ENCODE measurements around the gene TXNRD3. TPM values are rescaled to one million over a fixed set of nuclear protein-coding genes. Genes with fewer than 3 reads are reported as not detected.

Gene TXNRD3
- total RNA-seq, 1 donor from 2014 or later = 0.51 TPM

DNA sequence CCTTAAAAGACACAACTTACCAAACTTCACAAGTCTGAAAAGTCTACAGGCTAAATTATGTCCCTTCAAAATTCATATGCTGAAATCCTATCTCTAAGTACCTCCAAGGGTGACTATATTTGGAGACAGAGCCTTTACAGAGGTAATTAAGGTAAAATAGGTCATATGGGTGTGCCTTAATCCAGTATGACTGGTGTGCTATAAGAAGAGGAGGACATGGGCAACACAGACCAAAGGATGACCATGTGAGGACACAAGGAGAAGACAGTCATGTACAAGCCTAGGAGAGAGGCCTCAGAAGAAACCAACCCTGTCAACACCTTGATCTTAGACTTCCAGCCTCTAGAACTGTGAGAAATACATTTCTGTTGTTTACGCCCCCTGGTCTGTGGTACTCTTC, 32.2 kb downstream of the TXNRD3 start:
- peaks cover 3% of the 10 kb centered on the region for H3K27me3 Mint-ChIP-seq
- H3K36me3 Mint-ChIP-seq (ENCODE audit: low read depth) = no peaks in the 10 kb centered on the region
- intact Hi-C loops (cut with micrococcal nuclease) = no loop called here
- no peak for ATAC-seq (ENCODE audit: low read depth)
- TF ChIP-seq, protein P1, sequence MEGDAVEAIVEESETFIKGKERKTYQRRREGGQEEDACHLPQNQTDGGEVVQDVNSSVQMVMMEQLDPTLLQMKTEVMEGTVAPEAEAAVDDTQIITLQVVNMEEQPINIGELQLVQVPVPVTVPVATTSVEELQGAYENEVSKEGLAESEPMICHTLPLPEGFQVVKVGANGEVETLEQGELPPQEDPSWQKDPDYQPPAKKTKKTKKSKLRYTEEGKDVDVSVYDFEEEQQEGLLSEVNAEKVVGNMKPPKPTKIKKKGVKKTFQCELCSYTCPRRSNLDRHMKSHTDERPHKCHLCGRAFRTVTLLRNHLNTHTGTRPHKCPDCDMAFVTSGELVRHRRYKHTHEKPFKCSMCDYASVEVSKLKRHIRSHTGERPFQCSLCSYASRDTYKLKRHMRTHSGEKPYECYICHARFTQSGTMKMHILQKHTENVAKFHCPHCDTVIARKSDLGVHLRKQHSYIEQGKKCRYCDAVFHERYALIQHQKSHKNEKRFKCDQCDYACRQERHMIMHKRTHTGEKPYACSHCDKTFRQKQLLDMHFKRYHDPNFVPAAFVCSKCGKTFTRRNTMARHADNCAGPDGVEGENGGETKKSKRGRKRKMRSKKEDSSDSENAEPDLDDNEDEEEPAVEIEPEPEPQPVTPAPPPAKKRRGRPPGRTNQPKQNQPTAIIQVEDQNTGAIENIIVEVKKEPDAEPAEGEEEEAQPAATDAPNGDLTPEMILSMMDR (IDR thresholded peaks at IDR 0.05) = no peak
- H3K4me3 Mint-ChIP-seq = no peak overlapping the region
- no peak for DNase-seq
- CTCF ChIA-PET = no interaction called here
- H3K27ac Mint-ChIP-seq = no peak overlapping the region
- H3K9me3 Mint-ChIP-seq = no peaks in the 10 kb centered on the region
- POLR2A ChIA-PET = no interaction called here
- no peaks in the 10 kb centered on the region for H3K4me1 Mint-ChIP-seq

GRCh38 chr3:126621627-126622345, 33.1 kb downstream of the TXNRD3 start:
- no peaks in the 10 kb centered on the region for H3K4me1 Mint-ChIP-seq
- no peaks in the 10 kb centered on the region for H3K36me3 Mint-ChIP-seq (ENCODE audit: low read depth)
- intact Hi-C loops (cut with micrococcal nuclease) = no loop called here
- DNase-seq = no peak
- ChIA-PET POLR2A (no interaction called here), CTCF (no interaction called here)
- ATAC-seq (ENCODE audit: low read depth) = no peak
- H3K27ac Mint-ChIP-seq = no peak overlapping the region
- no peaks in the 10 kb centered on the region for H3K9me3 Mint-ChIP-seq
- H3K27me3 Mint-ChIP-seq = peaks cover 4% of the 10 kb centered on the region
- TF ChIP-seq, protein P1 (IDR thresholded peaks at IDR 0.05) = no peak
- no peak overlapping the region for H3K4me3 Mint-ChIP-seq

DNA sequence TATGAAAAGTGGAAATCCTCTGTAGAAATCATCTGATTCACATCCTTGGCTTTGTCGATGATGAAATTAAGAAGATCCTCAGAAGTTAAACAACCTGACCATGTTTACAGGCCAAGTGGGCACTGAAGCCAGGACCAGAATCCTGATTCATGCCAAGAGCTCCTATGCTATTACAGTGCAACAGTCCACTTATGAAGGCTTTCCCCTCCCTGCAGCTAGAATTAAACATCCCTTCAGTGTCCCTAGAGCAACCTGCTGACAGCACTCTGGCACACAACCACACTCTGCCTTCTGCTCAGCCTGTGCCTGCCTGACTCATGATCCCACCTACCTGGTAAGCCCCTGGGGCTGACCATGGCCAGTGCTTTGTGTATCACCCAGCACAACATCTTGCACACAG, 33.8 kb downstream of the TXNRD3 start:
- intact Hi-C loops (cut with micrococcal nuclease) = no loop called here
- no peaks in the 10 kb centered on the region for H3K4me1 Mint-ChIP-seq
- H3K27ac Mint-ChIP-seq = no peak overlapping the region
- POLR2A ChIA-PET = no interaction called here
- ATAC-seq (ENCODE audit: low read depth) (no peak), DNase-seq (no peak)
- CTCF ChIA-PET = no interaction called here
- H3K36me3 Mint-ChIP-seq (ENCODE audit: low read depth) = no peaks in the 10 kb centered on the region
- no peak overlapping the region for H3K4me3 Mint-ChIP-seq
- H3K27me3 Mint-ChIP-seq = peaks cover 4% of the 10 kb centered on the region
- TF ChIP-seq, protein P1 (IDR thresholded peaks at IDR 0.05) = no peak
- no peaks in the 10 kb centered on the region for H3K9me3 Mint-ChIP-seq

GRCh38 chr3:126620738-126621137, 34.2 kb downstream of the TXNRD3 start:
- ChIA-PET POLR2A (no interaction called here), CTCF (no interaction called here)
- Mint-ChIP-seq H3K27me3 (peaks cover 4% of the 10 kb centered on the region), H3K4me3 (no peak overlapping the region), H3K36me3 (ENCODE audit: low read depth) (no peaks in the 10 kb centered on the region), H3K4me1 (no peaks in the 10 kb centered on the region), H3K9me3 (no peaks in the 10 kb centered on the region), H3K27ac (no peak overlapping the region)
- DNase-seq (no peak), ATAC-seq (ENCODE audit: low read depth) (no peak)
- intact Hi-C loops (cut with micrococcal nuclease) = no loop called here
- TF ChIP-seq, protein P1 (IDR thresholded peaks at IDR 0.05) = no peak

- Mint-ChIP-seq H3K4me1 (no peaks in the 10 kb centered on the region), H3K9me3 (no peaks in the 10 kb centered on the region), H3K36me3 (ENCODE audit: low read depth) (no peaks in the 10 kb centered on the region), H3K27ac (no peak overlapping the region), H3K27me3 (peaks cover 2% of the 10 kb centered on the region), H3K4me3 (no peak overlapping the region)
- ChIA-PET CTCF (no interaction called here), POLR2A (no interaction called here)
- TF ChIP-seq, protein P1 (IDR thresholded peaks at IDR 0.05) = no peak
- DNase-seq (no peak), ATAC-seq (ENCODE audit: low read depth) (no peak)
- intact Hi-C loops (cut with micrococcal nuclease) = no loop called here
These were observed 36.2 kb downstream of the TXNRD3 start for GRCh38 chr3:126618760-126619159.

All from activated B cell treated with CpG ODN at 0.5 μM for 24 hours (primary cell).